SK-N-SH (cell line): ENCODE results near the gene GSG1L. TPM values are rescaled to one million over a fixed set of nuclear protein-coding genes. Genes with fewer than 3 reads are reported as not detected.

Source experiments
- CTCF ChIA-PET: fragments of 300-600, 350-600 bp; formaldehyde crosslinking; extraction: SDS; loops from one replicate; lab custom pipeline; 2021; lab: Yijun Ruan, JAX
- POLR2A ChIA-PET: fragments of 350-600 bp; sonication (Branson Sonifier 250); formaldehyde crosslinking; extraction: SDS; loops from one replicate; lab custom pipeline; 2020; ENCODE audit warnings: antibody characterized with exemption, inconsistent platforms; lab: Yijun Ruan, JAX
- DNase-seq: peaks from one replicate; pipeline ENCODE4 v3.0.0; 2012
- H2AFZ ChIP-seq: fragments of 200-600 bp; sonication (generic); 2 replicates; pipeline ENCODE4 v1.8.1; 2016; ENCODE audit warnings: antibody characterized with exemption, mild to moderate bottlenecking, low read depth
- H3F3A ChIP-seq: fragments of 200-600 bp; sonication (generic); replicated peaks from 2 replicates; pipeline ENCODE3; 2016; ENCODE audit warnings: antibody characterized with exemption, mild to moderate bottlenecking; ENCODE audit not compliant: insufficient read depth
- H3K27ac ChIP-seq, 2 experiments: fragments of 200-500 bp in 1 of 2; fragments of 200-600 bp in 1 of 2; sonication (Bioruptor generic) in 1 of 2; sonication (generic), shearing (Covaris generic) in 1 of 2; 2 replicates each; pipeline versions ENCODE4 v1.5.1 to v1.6.1; 2014 to 2016; ENCODE audit warnings: low read depth in 2 of 2, inconsistent platforms in 1 of 2, low read length in 1 of 2, mild to moderate bottlenecking in 1 of 2, mixed read lengths in 1 of 2
- H3K27me3 ChIP-seq: fragments of 200-600 bp; sonication (generic), shearing (Covaris generic); 2 replicates; pipeline ENCODE4 v1.6.1; 2016; ENCODE audit warnings: mixed run types; ENCODE audit not compliant: insufficient read depth
- H3K36me3 ChIP-seq, 2 experiments: fragments of 200-500 bp in 1 of 2; fragments of 200-600 bp in 1 of 2; sonication (Bioruptor generic) in 1 of 2; sonication (generic) in 1 of 2; replicated peaks in 1 of 2; 2 replicates each; pipeline versions ENCODE3 to v1.5.1; 2014 to 2016; ENCODE audit warnings: low read length in 1 of 2, mild to moderate bottlenecking in 1 of 2; ENCODE audit not compliant: insufficient read depth in 2 of 2, control insufficient read depth in 1 of 2
- H3K4me1 ChIP-seq, 2 experiments: fragments of 200-500 bp in 1 of 2; fragments of 200-600 bp in 1 of 2; sonication (Bioruptor generic) in 1 of 2; sonication (generic), shearing (Covaris generic) in 1 of 2; 2 replicates each; pipeline versions ENCODE4 v1.5.1 to v1.6.1; 2014 to 2016; ENCODE audit warnings: low read depth in 1 of 2, low read length in 1 of 2, mixed run types in 1 of 2; ENCODE audit not compliant: insufficient read depth in 2 of 2, control insufficient read depth in 1 of 2
- H3K4me2 ChIP-seq: fragments of 200-600 bp; sonication (generic), shearing (Covaris generic); 2 replicates; pipeline ENCODE4 v1.6.1; 2017; ENCODE audit warnings: mixed run types
- H3K4me3 ChIP-seq, 2 experiments: fragments of 200-500 bp in 1 of 2; fragments of 200-600 bp in 1 of 2; sonication (Bioruptor generic) in 1 of 2; sonication (generic), shearing (Covaris generic) in 1 of 2; 2 replicates each; pipeline versions ENCODE4 v1.5.1 to v1.8.1; 2014 to 2016; ENCODE audit warnings: low read depth in 2 of 2, inconsistent platforms in 1 of 2, low read length in 1 of 2, mild to moderate bottlenecking in 1 of 2, mixed read lengths in 1 of 2, moderate library complexity in 1 of 2
- H3K79me2 ChIP-seq: fragments of 200-600 bp; sonication (generic); 2 replicates; pipeline ENCODE4 v1.8.1; 2017; ENCODE audit warnings: mild to moderate bottlenecking; ENCODE audit not compliant: insufficient read depth
- H3K9ac ChIP-seq: fragments of 200-600 bp; sonication (generic); 2 replicates; pipeline ENCODE4 v1.6.1; 2017; ENCODE audit warnings: mixed run types
- H3K9me2 ChIP-seq: fragments of 200-600 bp; sonication (generic); 2 replicates; pipeline ENCODE4 v1.6.1; 2017; ENCODE audit warnings: mixed run types
- H3K9me3 ChIP-seq: fragments of 200-600 bp; sonication (generic); 2 replicates; pipeline ENCODE4 v1.6.1; 2017; ENCODE audit warnings: mixed run types, mild to moderate bottlenecking, moderate library complexity
- H4K20me1 ChIP-seq: fragments of 200-600 bp; sonication (generic); 2 replicates; pipeline ENCODE4 v1.6.1; 2017; ENCODE audit warnings: mild to moderate bottlenecking, mixed run types; ENCODE audit not compliant: insufficient read depth
- EP300 ChIP-seq, 2 experiments: IDR thresholded peaks; 2 replicates each; pipeline versions ENCODE4 v1.4.0 to v1.6.1; 2012; ENCODE audit warnings: borderline replicate concordance in 1 of 2, low read depth in 1 of 2, low read length in 1 of 2
- FOXM1 ChIP-seq: IDR thresholded peaks from 2 replicates; pipeline ENCODE4 v1.4.0; 2012; ENCODE audit warnings: low read depth, mild to moderate bottlenecking
- JUND ChIP-seq: IDR thresholded peaks from 2 replicates; pipeline ENCODE4 v1.4.0; 2012
- NFIC ChIP-seq: IDR thresholded peaks from 2 replicates; pipeline ENCODE4 v1.4.0; 2012; ENCODE audit warnings: borderline replicate concordance
- NRF1 ChIP-seq: IDR thresholded peaks from 2 replicates; pipeline ENCODE4 v1.6.1; 2012; ENCODE audit warnings: low read depth, mild to moderate bottlenecking, low read length
- PBX3 ChIP-seq: IDR thresholded peaks from 2 replicates; pipeline ENCODE4; 2012
- POLR2AphosphoS5 ChIP-seq: IDR thresholded peaks from 2 replicates; pipeline ENCODE4 v1.6.1; 2012; ENCODE audit warnings: low read depth, low read length
- RAD21 ChIP-seq: IDR thresholded peaks from 2 replicates; pipeline ENCODE4 v1.6.1; 2012; ENCODE audit warnings: mild to moderate bottlenecking, low read length
- RCOR1 ChIP-seq: fragments of 150-350 bp; IDR thresholded peaks from 2 replicates; pipeline ENCODE4 v1.6.1; 2017; ENCODE audit warnings: antibody characterized with exemption, low read length
- REST ChIP-seq: IDR thresholded peaks from 2 replicates; pipeline ENCODE4 v1.6.1; 2012; ENCODE audit warnings: mild to moderate bottlenecking, low read depth, low read length, moderate library complexity
- RFX5 ChIP-seq: IDR thresholded peaks from 2 replicates; pipeline ENCODE4 v1.6.1; 2012; ENCODE audit warnings: mild to moderate bottlenecking, improper control_type of control experiment, low read length
- RXRA ChIP-seq: IDR thresholded peaks from 2 replicates; pipeline ENCODE4 v1.4.0; 2012; ENCODE audit warnings: low read depth, mild to moderate bottlenecking, borderline replicate concordance
- TEAD4 ChIP-seq: IDR thresholded peaks from 2 replicates; pipeline ENCODE4 v1.4.0; 2012; ENCODE audit warnings: mild to moderate bottlenecking, borderline replicate concordance; ENCODE audit not compliant: insufficient read depth
- USF2 ChIP-seq: fragments of 150-350 bp; IDR thresholded peaks from 2 replicates; pipeline ENCODE4 v1.6.1; 2017; ENCODE audit warnings: antibody characterized with exemption, low read length, low read depth, borderline replicate concordance
- WGBS: methylation state at CpG from one replicate; pipeline ENCODE4 v1.1.6; 2017; ENCODE audit warnings: low lambda C conversion rate; 5-methylcytosine and 5-hydroxymethylcytosine counted together
- polyA plus RNA-seq, 3 experiments: library from polyadenylated mRNA; depleted of rRNA; stranded (reverse); fragments of >200 nt; gene quantifications; 2 replicates each; pipeline ENCODE4 v1.2.3, GENCODE V29; 2012

The GSG1L gene
- polyA plus RNA-seq, 1 of the 3 experiments (the other 2 are of a cell fraction) = not detected

- ChIA-PET CTCF (no interaction called here), POLR2A (no interaction called here)
- Histone ChIP-seq H3K9me2 (no peaks in the 10 kb centered on the region), H3K4me2 (no peak overlapping the region), H3K4me1 (no peaks in the 10 kb centered on the region; a peak in 1 of 4 replicates), H4K20me1 (no peaks in the 10 kb centered on the region), H3K4me3 (no peak overlapping the region), H3F3A (no peaks in the 10 kb centered on the region), H3K27ac (no peak overlapping the region), H3K36me3 (no peaks in the 10 kb centered on the region), H3K9me3 (no peaks in the 10 kb centered on the region), H2AFZ (no peak overlapping the region), H3K9ac (no peak overlapping the region), H3K27me3 (no peaks in the 10 kb centered on the region), H3K79me2 (no peaks in the 10 kb centered on the region)
- DNase-seq = no peak
- WGBS = 94% methylated on average over 3 of the region's 3 CpGs
- TF ChIP-seq NRF1 (no peak), RCOR1 (no peak), NFIC (no peak), PBX3 (no peak), EP300 (IDR thresholded peaks at IDR 0.05; ENCODE audit: borderline replicate concordance in 1 of 2, low read depth in 1 of 2, low read length in 1 of 2) (no peak), TEAD4 (no peak), RAD21 (no peak), RXRA (no peak)
Observed at GRCh38 chr16:28089205-28089991, 25.9 kb upstream of the GSG1L start.

- WGBS = 93% methylated on average over 7 of the region's 7 CpGs
- Histone ChIP-seq H3K4me2 (no peak overlapping the region), H4K20me1 (no peaks in the 10 kb centered on the region), H3K27ac (no peak overlapping the region), H3K4me3 (no peak overlapping the region), H3K9me2 (no peaks in the 10 kb centered on the region), H3K27me3 (no peaks in the 10 kb centered on the region), H3K4me1 (no peaks in the 10 kb centered on the region; a peak in 1 of 4 replicates), H3K79me2 (no peaks in the 10 kb centered on the region), H3K36me3 (no peaks in the 10 kb centered on the region), H3K9me3 (no peaks in the 10 kb centered on the region), H3K9ac (no peak overlapping the region), H2AFZ (no peak overlapping the region), H3F3A (no peaks in the 10 kb centered on the region)
- ChIA-PET POLR2A (no interaction called here), CTCF (interaction anchor here (1.8 kb wide), 1 partner anchor 17 kb away, joined by 8 read pairs; no protein-coding TSS in a partner anchor)
- no peak for DNase-seq
- TF ChIP-seq NFIC = no peak
- no peak for TF ChIP-seq USF2
- TF ChIP-seq JUND = no peak
- no peak for TF ChIP-seq POLR2AphosphoS5
- TF ChIP-seq FOXM1 = no peak
- no peak for TF ChIP-seq RFX5
- peak; percentile 88 for TF ChIP-seq REST
Observed at GRCh38 chr16:28087675-28088300, 24.3 kb upstream of the GSG1L start.
